Stimulated activated CD4-positive, alpha-beta T cell treated with anti-CD3 and anti-CD28 coated beads, Interleukin-15, amount 100 ng/mL, for 24 hours (primary cell): ENCODE results near the gene AFF3.
"Not testable (repeated sequence)": the region's sequence is repeated elsewhere in the genome, so short reads cannot be mapped to it uniquely, and the experiment has no call there.

Experiments used
- DNase-seq: peaks from one replicate; pipeline ENCODE4 v3.0.0-alpha.2; 2020

Gene AFF3

DNA sequence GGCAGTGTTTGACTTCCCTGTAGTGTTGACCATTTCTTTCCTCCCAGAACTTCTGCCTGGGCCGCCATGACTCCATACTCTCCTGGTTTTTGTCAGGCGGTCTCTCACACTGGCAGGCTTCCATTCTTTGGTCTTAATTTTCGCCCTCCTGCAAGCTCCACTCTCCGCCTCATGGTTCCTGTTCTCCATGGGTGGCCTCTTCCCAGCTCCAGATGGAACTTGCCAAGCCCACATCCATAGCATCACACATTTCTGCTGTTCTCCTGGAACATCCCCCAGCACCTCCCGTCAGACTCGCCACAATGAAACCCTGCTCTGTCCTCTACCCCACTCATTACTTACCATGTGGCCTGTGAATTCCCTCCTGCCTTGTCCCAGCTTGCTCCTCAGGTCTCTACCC is 896 bp upstream of the AFF3 start:
- DNase-seq = no peak

DNA sequence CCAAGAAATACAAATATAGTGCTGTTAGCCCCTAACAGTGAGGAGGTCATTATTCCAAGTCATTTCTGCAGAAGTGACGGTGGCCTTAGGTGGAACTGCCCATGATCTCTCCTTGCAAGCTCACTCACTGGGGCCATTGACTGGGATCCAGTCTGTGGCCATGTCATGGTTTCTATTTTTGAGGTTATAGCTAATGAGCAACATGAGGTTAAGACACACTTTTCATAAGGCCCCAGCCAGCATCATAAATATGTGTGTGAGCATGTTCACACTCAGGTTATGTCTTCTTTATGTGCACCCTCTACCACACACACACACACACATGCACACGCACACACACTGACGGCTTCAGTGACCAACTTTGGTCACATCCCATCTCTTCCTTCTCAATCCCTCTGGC is 484 bp downstream of the AFF3 start:
- DNase-seq = no peak

DNA sequence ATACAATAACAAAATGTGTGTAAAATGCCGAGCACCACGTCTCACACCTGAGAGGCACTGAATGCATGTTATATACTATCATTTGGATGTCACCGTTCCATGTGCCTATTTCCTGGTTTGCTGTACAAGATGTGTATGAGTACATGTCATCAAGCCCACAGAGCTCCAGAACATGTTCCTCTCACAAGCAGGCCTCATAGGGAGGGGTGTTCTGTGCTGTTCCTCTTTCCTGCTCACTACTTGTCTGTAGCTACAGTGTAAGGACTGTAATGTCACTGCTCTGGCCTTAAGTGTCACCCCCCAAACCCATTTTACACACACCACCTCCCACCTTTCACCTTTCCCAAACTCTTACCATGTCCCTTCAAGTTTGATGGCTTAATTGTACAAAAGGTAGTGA is 1.8 kb downstream of the AFF3 start:
- no peak for DNase-seq

GRCh38 chr2:100137866-100138570 is 4.4 kb downstream of the AFF3 start:
- no peak for DNase-seq

- no peak for DNase-seq
These were observed 5.1 kb downstream of the AFF3 start for GRCh38 chr2:100137318-100137717.

GRCh38 chr2:100136310-100136709 is 6.1 kb downstream of the AFF3 start:
- no peak for DNase-seq

GRCh38 chr2:100135415-100135814 is 7.0 kb downstream of the AFF3 start:
- DNase-seq = no peak

DNA sequence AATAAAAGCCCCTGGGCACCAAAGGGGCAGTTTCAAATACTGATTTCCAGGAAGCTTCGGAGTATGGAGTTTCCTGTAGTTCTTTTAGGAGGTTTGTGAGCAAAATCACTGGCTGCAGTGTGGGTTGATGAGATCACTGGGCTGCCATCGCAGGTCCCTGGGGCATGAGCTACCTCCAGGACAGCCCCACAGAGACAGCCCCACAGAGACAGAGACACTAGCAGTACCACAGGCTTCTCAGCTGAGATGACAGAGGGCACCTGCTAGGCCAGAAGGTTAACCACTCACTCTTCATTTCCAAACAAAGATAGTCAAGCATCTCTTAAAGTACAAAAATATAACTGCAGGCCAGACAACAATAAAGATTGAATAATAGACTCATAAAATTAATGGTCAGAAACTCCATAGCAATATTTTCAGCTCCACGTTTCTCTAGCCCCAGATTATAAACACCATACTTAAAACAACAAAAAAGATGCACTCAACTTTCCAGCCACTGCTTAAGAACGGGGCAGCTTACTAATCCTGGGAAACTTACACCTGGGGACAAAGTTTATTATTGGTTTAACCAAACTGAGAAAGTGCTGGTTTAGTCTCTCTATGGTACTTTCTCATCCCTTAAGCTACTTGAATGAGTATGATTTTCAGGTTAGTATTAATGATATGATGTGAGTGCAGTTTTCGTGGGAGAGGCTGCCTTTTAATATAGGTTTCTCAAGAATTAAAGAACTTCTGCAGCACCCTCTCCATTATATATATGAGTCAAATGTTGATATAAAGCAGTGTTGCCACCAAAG is 11.6 kb downstream of the AFF3 start:
- no peak for DNase-seq

- DNase-seq = no peak
These were observed 15.4 kb downstream of the AFF3 start for GRCh38 chr2:100126897-100127401.

GRCh38 chr2:100126201-100126600 is 16.2 kb downstream of the AFF3 start:
- no peak for DNase-seq

- DNase-seq = no peak
These were observed 16.8 kb downstream of the AFF3 start for GRCh38 chr2:100125626-100126025.

DNA sequence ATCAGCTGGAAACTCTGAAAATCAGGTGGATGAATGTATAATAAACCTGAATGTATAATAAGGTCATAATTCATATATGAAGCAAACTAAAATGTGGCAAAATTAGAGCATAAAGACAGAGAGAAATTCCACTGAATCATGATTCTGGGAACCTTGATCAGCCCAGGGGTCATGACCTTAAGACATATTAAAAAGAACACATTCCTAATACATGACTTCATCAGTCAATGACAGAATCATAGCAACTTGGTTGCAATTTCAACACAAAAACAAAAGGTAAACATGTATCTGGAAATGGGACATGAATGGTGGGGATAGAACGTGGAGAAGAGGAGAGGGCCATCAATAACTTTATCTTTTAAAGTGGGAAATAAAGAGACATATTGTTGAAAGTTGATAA is 17.6 kb downstream of the AFF3 start:
- no peak for DNase-seq

- DNase-seq = no peak
These were observed 21.2 kb downstream of the AFF3 start for GRCh38 chr2:100121124-100121718.

DNA sequence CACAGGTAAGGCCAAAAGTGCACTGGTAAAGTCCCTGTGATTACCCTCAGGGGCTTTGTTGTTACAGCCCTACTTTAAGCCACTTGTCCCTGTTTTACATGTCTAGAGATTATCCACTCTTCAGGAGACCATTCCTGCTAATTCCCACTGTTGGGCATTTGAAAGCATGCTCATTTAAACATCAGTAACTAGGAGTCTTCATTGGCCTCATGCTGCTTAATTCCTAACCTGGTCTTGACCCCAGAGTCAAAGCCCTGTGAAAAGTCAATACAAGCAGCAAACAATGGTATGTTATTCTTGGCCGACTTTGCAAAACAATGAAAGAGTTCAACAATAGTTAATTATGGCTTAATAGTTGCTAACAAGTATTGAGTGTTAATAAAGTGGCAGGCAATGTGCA is 23.2 kb downstream of the AFF3 start:
- DNase-seq = no peak

- no peak for DNase-seq
These were observed 28.4 kb downstream of the AFF3 start for GRCh38 chr2:100113990-100114433.

GRCh38 chr2:100110614-100111000 is 31.8 kb downstream of the AFF3 start:
- no peak for DNase-seq

- DNase-seq = no peak
These were observed 32.3 kb downstream of the AFF3 start for GRCh38 chr2:100109986-100110613.

GRCh38 chr2:100108648-100109020 is 33.8 kb downstream of the AFF3 start:
- DNase-seq = not testable (repeated sequence)

GRCh38 chr2:100107906-100108647 is 34.3 kb downstream of the AFF3 start:
- no peak for DNase-seq

DNA sequence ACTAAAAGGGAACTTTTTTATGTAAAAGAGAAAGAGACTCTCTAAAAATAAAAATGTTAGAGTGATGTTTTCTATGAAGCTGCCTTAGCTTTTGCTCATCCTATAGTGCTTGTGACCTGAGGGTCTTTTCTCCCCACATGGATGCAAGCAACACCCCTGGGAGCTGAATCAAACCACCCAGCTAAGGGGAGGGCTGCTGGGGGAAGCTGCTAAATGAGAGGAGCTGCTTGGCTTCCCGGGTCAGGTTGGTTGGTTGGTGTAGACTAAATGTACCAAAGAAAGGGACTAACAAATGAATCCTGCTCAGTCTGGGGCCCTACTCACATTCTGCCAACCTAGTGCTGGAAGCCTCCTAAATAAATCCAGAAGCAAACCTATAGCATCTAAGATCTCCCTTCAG is 35.0 kb downstream of the AFF3 start:
- no peak for DNase-seq

DNA sequence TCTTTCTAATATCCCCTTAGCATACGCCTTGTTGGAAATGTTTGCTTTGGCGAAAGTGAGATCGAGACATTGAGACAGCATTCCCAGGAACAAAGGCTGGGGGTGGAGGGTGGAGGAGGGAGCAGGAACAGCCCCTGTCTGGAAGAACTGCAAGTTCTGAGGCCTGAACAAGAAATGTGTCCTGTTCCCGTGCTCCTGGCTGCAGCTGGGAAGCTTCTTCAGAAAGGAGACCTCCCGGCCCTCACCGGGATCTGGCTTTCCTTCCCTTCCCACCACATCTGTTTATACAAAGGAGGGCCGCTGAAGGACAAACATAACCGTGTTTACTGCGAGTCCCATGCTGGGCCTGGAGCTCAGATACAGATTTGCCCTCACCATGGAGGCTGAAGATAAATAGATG is 35.9 kb downstream of the AFF3 start:
- DNase-seq = no peak

- DNase-seq = no peak
These were observed 36.7 kb downstream of the AFF3 start for GRCh38 chr2:100105678-100106054.
